Gastroesophageal sphincter (tissue), 4 donors: ENCODE data around the gene CYB561A3. TPM values are rescaled to one million over a fixed set of nuclear protein-coding genes. Genes with fewer than 3 reads are reported as not detected.

Experiments
- ATAC-seq: fragments of 150-250 bp; one replicate; pipeline ENCODE4 v1.9.1; 2016; ENCODE audit warnings: mild to moderate bottlenecking, moderate library complexity
- H3K27ac ChIP-seq, 4 donors: fragments of 200-600 bp; sonication (generic) in 3 of 4; 1 replicate in 3 of 4; 2 replicates in 1 of 4; pipeline ENCODE4 v1.5.1; 2016 to 2019
- H3K27me3 ChIP-seq: fragments of 200-600 bp; sonication (generic); one replicate; pipeline ENCODE4 v1.5.1; 2019
- H3K36me3 ChIP-seq, 2 donors: fragments of 200-600 bp; sonication (generic); one replicate each; pipeline ENCODE4 v1.5.1; 2019; ENCODE audit warnings: control low read depth in 1 of 2
- H3K4me1 ChIP-seq, 3 donors: fragments of 200-600 bp; sonication (generic); 1 replicate in 2 of 3; 2 replicates in 1 of 3; pipeline ENCODE4 v1.5.1; 2016 to 2019; ENCODE audit warnings: control low read depth in 2 of 3
- H3K4me3 ChIP-seq, 2 donors: fragments of 200-600 bp; sonication (generic); one replicate each; pipeline ENCODE4 v1.5.1; 2019; ENCODE audit warnings: mild to moderate bottlenecking in 1 of 2, moderate library complexity in 1 of 2
- H3K9me3 ChIP-seq, 3 donors: fragments of 200-600 bp; sonication (generic); one replicate each; pipeline ENCODE4 v1.5.1; 2017 to 2019; ENCODE audit warnings: control low read depth in 2 of 3
- EP300 ChIP-seq: sonication (generic); formaldehyde crosslinking; IDR thresholded peaks from one replicate; pipeline ENCODE4 v1.6.1; 2017; ENCODE audit warnings: antibody characterized with exemption, mild to moderate bottlenecking
- POLR2A ChIP-seq, 2 donors: fragments of 450-650 bp; IDR thresholded peaks; one replicate each; pipeline ENCODE4 v1.6.1; 2017; ENCODE audit warnings: antibody characterized with exemption in 2 of 2, mild to moderate bottlenecking in 2 of 2, moderate library complexity in 1 of 2
- POLR2AphosphoS5 ChIP-seq: sonication (generic); formaldehyde crosslinking; IDR thresholded peaks from one replicate; pipeline ENCODE4 v1.6.1; 2017; ENCODE audit warnings: antibody characterized with exemption
- WGBS, 2 donors: methylation state at CpG; one replicate each; pipeline ENCODE4 v1.1.5; 2018; ENCODE audit warnings: low coverage in 1 of 2; 5-methylcytosine and 5-hydroxymethylcytosine counted together
- total RNA-seq, 4 donors: library from RNA; depleted of rRNA; stranded (reverse); fragments of >200 nt; gene quantifications; one replicate each; pipeline ENCODE4 v1.1.0, GENCODE V29; 2016
- TF ChIP-seq, protein P1 (sequence below), 4 experiments: fragments of 200-600 bp in 2 of 4; fragments of 450-650 bp in 2 of 4; sonication (generic) in 1 of 4; IDR thresholded peaks; one replicate each; pipeline ENCODE4 v1.5.1; 2017 to 2019; ENCODE audit warnings: antibody characterized with exemption in 4 of 4, mild to moderate bottlenecking in 2 of 4, moderate library complexity in 2 of 4

The CYB561A3 gene
- total RNA-seq, 4 donors from 2014 or later = 23.3 to 44.0 (median 33.4) TPM

DNA sequence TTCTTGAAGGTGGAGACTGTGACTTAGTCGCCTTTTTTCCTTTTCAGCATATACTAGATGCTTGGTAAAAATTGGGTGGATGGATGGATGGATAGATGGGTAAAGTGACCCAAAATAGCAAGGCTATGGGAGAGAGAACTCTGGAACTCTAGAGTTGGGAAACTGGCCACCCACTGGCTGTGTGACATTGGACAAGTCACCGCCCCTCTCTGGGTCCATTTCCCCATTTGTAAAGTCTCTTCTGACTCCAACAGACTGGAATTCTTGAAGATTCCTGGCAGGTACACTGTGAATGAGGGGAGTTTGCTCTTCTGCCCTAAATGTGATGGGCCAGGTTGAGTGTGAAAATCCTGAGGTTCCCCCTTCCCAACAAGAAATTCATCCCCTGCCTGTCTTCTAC is 20.7 kb downstream of the CYB561A3 start:
- no peaks in the 10 kb centered on the region for H3K27me3 ChIP-seq
- no peak overlapping the region for H3K4me3 ChIP-seq
- H3K27ac ChIP-seq = no peak overlapping the region
- H3K4me1 ChIP-seq = peaks cover 0 to 9% (median 0%) of the 10 kb centered on the region in 3 donors
- no peaks in the 10 kb centered on the region for H3K9me3 ChIP-seq
- TF ChIP-seq EP300 = no peak
- no peak for TF ChIP-seq POLR2A (IDR thresholded peaks at IDR 0.05)
- TF ChIP-seq POLR2AphosphoS5 = no peak
- TF ChIP-seq, protein P1, sequence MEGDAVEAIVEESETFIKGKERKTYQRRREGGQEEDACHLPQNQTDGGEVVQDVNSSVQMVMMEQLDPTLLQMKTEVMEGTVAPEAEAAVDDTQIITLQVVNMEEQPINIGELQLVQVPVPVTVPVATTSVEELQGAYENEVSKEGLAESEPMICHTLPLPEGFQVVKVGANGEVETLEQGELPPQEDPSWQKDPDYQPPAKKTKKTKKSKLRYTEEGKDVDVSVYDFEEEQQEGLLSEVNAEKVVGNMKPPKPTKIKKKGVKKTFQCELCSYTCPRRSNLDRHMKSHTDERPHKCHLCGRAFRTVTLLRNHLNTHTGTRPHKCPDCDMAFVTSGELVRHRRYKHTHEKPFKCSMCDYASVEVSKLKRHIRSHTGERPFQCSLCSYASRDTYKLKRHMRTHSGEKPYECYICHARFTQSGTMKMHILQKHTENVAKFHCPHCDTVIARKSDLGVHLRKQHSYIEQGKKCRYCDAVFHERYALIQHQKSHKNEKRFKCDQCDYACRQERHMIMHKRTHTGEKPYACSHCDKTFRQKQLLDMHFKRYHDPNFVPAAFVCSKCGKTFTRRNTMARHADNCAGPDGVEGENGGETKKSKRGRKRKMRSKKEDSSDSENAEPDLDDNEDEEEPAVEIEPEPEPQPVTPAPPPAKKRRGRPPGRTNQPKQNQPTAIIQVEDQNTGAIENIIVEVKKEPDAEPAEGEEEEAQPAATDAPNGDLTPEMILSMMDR (IDR thresholded peaks at IDR 0.05) = no peak
- WGBS, 2 donors = 92 to 100% methylated on average over 2 of the region's 2 CpGs
- no peak for ATAC-seq
- H3K36me3 ChIP-seq = peaks cover 0 to 59% of the 10 kb centered on the region in 2 donors

DNA sequence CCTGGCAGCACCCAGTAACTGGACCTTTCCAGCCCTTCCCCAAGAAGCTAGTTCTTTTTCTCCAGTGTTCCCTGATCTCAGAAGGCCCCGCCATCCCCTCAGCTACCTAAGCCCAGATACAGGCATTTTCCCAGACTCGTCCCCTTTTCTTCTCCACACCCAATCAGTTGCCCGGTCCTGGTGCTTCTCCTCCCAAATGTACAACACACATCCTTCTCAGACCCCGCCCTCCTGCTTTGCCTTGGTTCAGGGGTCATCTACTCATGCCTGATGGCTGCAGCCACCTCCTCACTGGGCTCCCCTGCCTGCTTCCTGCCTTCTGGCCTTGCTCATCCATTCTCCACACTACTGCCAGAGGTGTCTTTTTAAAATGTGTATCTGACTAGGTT is 22.2 kb downstream of the CYB561A3 start:
- ATAC-seq = no peak
- Histone ChIP-seq H3K4me1 (peaks cover 0 to 21% (median 0%) of the 10 kb centered on the region in 3 donors), H3K27ac (no peak overlapping the region), H3K36me3 (peaks cover 0 to 51% of the 10 kb centered on the region in 2 donors), H3K27me3 (no peaks in the 10 kb centered on the region), H3K4me3 (no peak overlapping the region), H3K9me3 (no peaks in the 10 kb centered on the region)
- no peak for TF ChIP-seq EP300
- TF ChIP-seq POLR2AphosphoS5 = no peak
- TF ChIP-seq, protein P1 (IDR thresholded peaks at IDR 0.05) = no peak
- no peak for TF ChIP-seq POLR2A (IDR thresholded peaks at IDR 0.05)
- 62 to 93% methylated on average over 3 of the region's 4 CpGs for WGBS, 2 donors

DNA sequence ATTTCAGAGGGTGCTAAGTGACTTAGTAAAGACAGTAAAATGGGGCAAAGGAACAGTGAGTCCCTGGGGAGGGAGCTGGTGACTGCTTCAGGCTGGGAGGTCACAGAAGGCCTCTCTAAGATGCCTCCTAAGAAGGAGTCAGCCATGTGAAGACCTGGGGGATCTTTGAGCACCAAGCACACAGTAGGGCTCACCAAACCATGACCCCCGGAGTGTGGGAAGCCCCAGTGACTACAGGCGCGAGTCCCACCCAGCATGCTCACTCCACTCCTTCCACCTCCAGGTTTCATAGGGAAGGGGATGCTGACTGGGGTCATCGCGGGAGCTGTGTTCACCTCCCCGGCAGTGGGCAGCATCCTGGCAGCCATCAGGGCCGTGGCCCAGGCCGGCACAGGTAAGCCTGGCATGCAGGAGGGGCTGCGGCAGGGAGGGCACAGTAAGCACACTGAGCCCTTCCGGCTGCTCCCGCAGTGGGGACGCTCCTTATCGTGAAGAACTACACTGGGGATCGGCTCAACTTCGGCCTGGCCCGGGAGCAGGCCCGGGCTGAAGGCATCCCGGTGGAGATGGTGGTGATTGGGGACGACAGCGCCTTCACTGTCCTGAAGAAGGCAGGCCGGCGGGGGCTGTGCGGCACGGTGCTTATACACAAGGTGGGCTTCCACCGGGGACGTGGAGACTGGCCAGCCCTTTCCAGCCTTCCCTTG is 22.7 kb downstream of the CYB561A3 start:
- H3K27ac ChIP-seq = no peak overlapping the region
- ATAC-seq = no peak
- H3K4me3 ChIP-seq = no peak overlapping the region
- H3K9me3 ChIP-seq = no peaks in the 10 kb centered on the region
- H3K36me3 ChIP-seq = peaks cover 0 to 49% of the 10 kb centered on the region in 2 donors
- 97 to 100% methylated on average over 1 to 5 of the region's 26 CpGs for WGBS, 2 donors
- peaks cover 0 to 25% (median 0%) of the 10 kb centered on the region in 3 donors for H3K4me1 ChIP-seq
- no peaks in the 10 kb centered on the region for H3K27me3 ChIP-seq
- TF ChIP-seq, protein P1 (IDR thresholded peaks at IDR 0.05) = no peak
- TF ChIP-seq POLR2A (IDR thresholded peaks at IDR 0.05) = no peak
- no peak for TF ChIP-seq POLR2AphosphoS5
- no peak for TF ChIP-seq EP300

DNA sequence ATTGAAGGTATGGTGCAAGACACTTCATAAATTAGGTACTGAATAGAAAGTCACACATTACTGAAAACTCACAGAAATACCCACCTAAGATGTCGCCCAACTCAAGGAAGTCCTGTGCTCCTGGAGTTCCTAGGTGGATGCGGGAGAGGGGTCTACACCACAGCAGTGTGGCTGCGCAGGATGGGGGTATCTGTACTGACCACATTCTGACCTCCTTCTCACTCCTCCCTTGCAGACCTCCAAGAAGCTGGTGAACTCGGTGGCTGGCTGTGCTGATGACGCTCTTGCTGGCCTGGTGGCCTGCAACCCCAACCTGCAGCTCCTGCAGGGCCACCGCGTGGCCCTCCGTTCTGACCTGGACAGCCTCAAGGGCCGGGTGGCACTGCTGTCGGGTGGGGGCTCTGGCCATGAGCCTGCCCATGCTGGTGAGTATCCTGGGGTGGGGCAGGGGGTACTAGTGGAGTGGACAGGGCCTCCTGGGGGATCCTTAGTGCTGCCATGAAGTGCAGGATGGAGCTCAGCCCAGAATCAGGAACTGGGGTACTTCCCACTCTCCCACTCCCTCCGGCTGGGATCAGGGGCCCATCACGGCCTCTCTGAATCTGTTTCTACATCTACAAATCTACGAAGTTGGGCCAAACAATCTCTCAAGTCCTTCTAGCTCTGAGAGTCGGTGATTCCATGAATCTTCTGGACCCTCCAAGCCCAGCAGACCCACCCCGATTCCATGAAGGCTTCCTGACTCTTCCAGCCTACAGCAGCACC is 23.8 kb downstream of the CYB561A3 start:
- no peaks in the 10 kb centered on the region for H3K27me3 ChIP-seq
- no peaks in the 10 kb centered on the region for H3K9me3 ChIP-seq
- TF ChIP-seq EP300 (no peak), POLR2A (IDR thresholded peaks at IDR 0.05) (no peak), POLR2AphosphoS5 (no peak)
- TF ChIP-seq, protein P1 (IDR thresholded peaks at IDR 0.05) = no peak
- H3K4me3 ChIP-seq = no peak overlapping the region
- H3K36me3 ChIP-seq = peaks cover 0 to 39% of the 10 kb centered on the region in 2 donors
- no peak overlapping the region for H3K27ac ChIP-seq
- peaks cover 0 to 31% (median 3%) of the 10 kb centered on the region in 3 donors for H3K4me1 ChIP-seq
- no peak for ATAC-seq
- WGBS, 2 donors = 89 to 100% methylated on average over 1 to 6 of the region's 15 CpGs
